HK-2 (cell line): ENCODE measurements around the gene USP48.
"Not testable (repeated sequence)": the region's sequence is repeated elsewhere in the genome, so short reads cannot be mapped to it uniquely, and the experiment has no call there.

ENCODE experiments used
- DNase-seq: peaks from one replicate; pipeline ENCODE4 v3.0.0-alpha.2; 2018; ENCODE audit not compliant: unreplicated experiment

Gene USP48

GRCh38 chr1:21774835-21775549 lies 8.0 kb downstream of the USP48 start:
- DNase-seq, result no peak

- no peak for DNase-seq
Measured at GRCh38 chr1:21773585-21773984, 9.4 kb downstream of the USP48 start.

GRCh38 chr1:21771672-21772071 lies 11.3 kb downstream of the USP48 start:
- DNase-seq, result not testable (repeated sequence)

GRCh38 chr1:21770602-21771001 lies 12.3 kb downstream of the USP48 start:
- DNase-seq, result not testable (repeated sequence)

GRCh38 chr1:21770201-21770600 lies 12.7 kb downstream of the USP48 start:
- DNase-seq, result no peak

GRCh38 chr1:21767106-21767505 lies 15.8 kb downstream of the USP48 start:
- not testable (repeated sequence) for DNase-seq

- DNase-seq, result no peak
Measured at GRCh38 chr1:21766210-21766609, 16.7 kb downstream of the USP48 start.

GRCh38 chr1:21764615-21765423 lies 18.1 kb downstream of the USP48 start:
- peak; percentile 56 for DNase-seq

- DNase-seq, result no peak
Measured at GRCh38 chr1:21763694-21764419, 19.1 kb downstream of the USP48 start.

GRCh38 chr1:21763236-21763635 lies 19.7 kb downstream of the USP48 start:
- DNase-seq, result no peak

- no peak for DNase-seq
Measured at GRCh38 chr1:21762022-21762404, 20.9 kb downstream of the USP48 start.

GRCh38 chr1:21761052-21761451 lies 21.9 kb downstream of the USP48 start:
- DNase-seq, result no peak

GRCh38 chr1:21759818-21760217 lies 23.1 kb downstream of the USP48 start:
- DNase-seq, result no peak

GRCh38 chr1:21759182-21759581 lies 23.8 kb downstream of the USP48 start:
- DNase-seq, result no peak

- no peak for DNase-seq
Measured at GRCh38 chr1:21758614-21759013, 24.3 kb downstream of the USP48 start.

- no peak for DNase-seq
Measured at GRCh38 chr1:21756393-21757089, 26.4 kb downstream of the USP48 start.

GRCh38 chr1:21755067-21755466 lies 27.9 kb downstream of the USP48 start:
- no peak for DNase-seq

- no peak for DNase-seq
Measured at GRCh38 chr1:21754583-21754982, 28.4 kb downstream of the USP48 start.

GRCh38 chr1:21752186-21752585 lies 30.8 kb downstream of the USP48 start:
- no peak for DNase-seq

- DNase-seq, result no peak
Measured at GRCh38 chr1:21751281-21751680, 31.7 kb downstream of the USP48 start.

- DNase-seq, result no peak
Measured at GRCh38 chr1:21750841-21751240, 32.1 kb downstream of the USP48 start.
